ENCODE results near the gene STARD8.
"Not testable (repeated sequence)": the region's sequence is repeated elsewhere in the genome, so short reads cannot be mapped to it uniquely, and the experiment has no call there.

Gene STARD8

GRCh38 chrX:68660746-68661145 is 13.3 kb downstream of the STARD8 start:
- no peak for DNase-seq

GRCh38 chrX:68665502-68665901 is 18.0 kb downstream of the STARD8 start:
- DNase-seq = no peak

GRCh38 chrX:68666580-68666979 is 19.1 kb downstream of the STARD8 start:
- DNase-seq = no peak

GRCh38 chrX:68669094-68669860 is 21.8 kb downstream of the STARD8 start:
- no peak for DNase-seq

- DNase-seq = no peak
Measured at GRCh38 chrX:68669871-68670270, 22.4 kb downstream of the STARD8 start.

GRCh38 chrX:68671221-68671620 is 23.8 kb downstream of the STARD8 start:
- no peak for DNase-seq

GRCh38 chrX:68672581-68673318 is 25.3 kb downstream of the STARD8 start:
- no peak for DNase-seq

GRCh38 chrX:68675571-68675970 is 28.1 kb downstream of the STARD8 start:
- DNase-seq = no peak

GRCh38 chrX:68676335-68676734 is 28.9 kb downstream of the STARD8 start:
- no peak for DNase-seq

GRCh38 chrX:68677998-68678397 is 30.5 kb downstream of the STARD8 start:
- no peak for DNase-seq

- no peak for DNase-seq
Measured at GRCh38 chrX:68681443-68681941, 34.0 kb downstream of the STARD8 start.

- DNase-seq = no peak
Measured at GRCh38 chrX:68682790-68683189, 35.3 kb downstream of the STARD8 start.

GRCh38 chrX:68683580-68683979 is 36.1 kb downstream of the STARD8 start:
- DNase-seq = no peak

- no peak for DNase-seq
Measured at GRCh38 chrX:68684291-68684918, 36.9 kb downstream of the STARD8 start.

- no peak for DNase-seq
Measured at GRCh38 chrX:68684919-68685304, 37.4 kb downstream of the STARD8 start.

GRCh38 chrX:68685685-68686084 is 38.2 kb downstream of the STARD8 start:
- no peak for DNase-seq

GRCh38 chrX:68686097-68686977 is 38.9 kb downstream of the STARD8 start:
- DNase-seq = no peak

GRCh38 chrX:68688931-68689330 is 41.5 kb downstream of the STARD8 start:
- not testable (repeated sequence) for DNase-seq

GRCh38 chrX:68690936-68691501 is 43.6 kb downstream of the STARD8 start:
- no peak for DNase-seq

GRCh38 chrX:68691921-68692320 is 44.5 kb downstream of the STARD8 start:
- DNase-seq = no peak

GRCh38 chrX:68692651-68693050 is 45.2 kb downstream of the STARD8 start:
- no peak for DNase-seq

All from activated gamma-delta T cell (primary cell).